NCI-H2196 (cell line): ENCODE data around the gene LRRN3.

Experiments used
- DNase-seq: peaks from one replicate; lab custom pipeline; 2025; ENCODE audit not compliant: unreplicated experiment; lab: John Stamatoyannopoulos, UW

LRRN3 gene

DNA sequence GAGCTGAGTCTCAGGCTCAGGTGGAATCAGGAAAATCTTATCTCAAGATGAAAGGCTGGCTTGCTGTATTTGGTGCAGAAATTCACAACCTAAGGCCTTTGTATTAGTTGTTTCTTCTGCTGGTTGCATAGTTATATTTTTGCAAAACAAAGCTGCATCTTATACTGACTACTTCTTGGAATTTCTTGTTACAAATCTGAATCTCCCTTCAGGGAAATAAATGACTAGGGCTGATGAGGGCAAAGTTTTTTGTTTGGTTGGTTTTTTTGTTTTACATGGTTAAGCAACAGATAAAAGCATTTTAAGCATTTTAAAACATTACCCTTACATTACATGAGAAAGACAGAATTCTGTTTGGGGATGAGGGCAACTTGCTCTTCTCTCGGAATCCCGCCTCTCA is 13.9 kb upstream of the LRRN3 start:
- no peak for DNase-seq

DNA sequence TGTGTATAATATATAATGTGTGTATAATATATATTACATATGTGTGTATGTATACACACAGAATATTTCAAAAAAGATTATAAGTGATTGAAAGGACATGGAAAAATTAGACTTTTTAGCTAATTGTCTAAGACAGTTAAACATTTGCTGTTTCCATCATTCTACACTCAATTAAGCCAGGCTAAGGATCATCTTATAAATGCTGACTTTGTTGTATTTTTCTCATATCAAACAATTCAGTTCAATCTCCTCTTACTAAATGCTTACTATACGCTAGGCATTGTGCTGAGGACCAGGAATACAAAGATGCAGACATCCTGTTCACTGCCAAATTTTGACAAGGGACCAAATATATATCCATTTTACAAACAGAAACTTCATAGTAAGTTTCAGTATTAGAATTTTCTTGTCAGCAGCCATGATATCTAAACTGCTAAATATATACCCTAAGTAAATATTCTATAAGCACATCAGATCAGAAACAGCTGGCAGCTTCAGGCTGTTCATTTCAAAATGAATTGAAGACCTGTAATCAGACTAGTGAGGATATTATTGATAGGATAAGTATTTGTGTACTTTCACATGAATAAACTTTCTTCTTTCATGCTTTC is 10.3 kb upstream of the LRRN3 start:
- DNase-seq, result no peak

DNA sequence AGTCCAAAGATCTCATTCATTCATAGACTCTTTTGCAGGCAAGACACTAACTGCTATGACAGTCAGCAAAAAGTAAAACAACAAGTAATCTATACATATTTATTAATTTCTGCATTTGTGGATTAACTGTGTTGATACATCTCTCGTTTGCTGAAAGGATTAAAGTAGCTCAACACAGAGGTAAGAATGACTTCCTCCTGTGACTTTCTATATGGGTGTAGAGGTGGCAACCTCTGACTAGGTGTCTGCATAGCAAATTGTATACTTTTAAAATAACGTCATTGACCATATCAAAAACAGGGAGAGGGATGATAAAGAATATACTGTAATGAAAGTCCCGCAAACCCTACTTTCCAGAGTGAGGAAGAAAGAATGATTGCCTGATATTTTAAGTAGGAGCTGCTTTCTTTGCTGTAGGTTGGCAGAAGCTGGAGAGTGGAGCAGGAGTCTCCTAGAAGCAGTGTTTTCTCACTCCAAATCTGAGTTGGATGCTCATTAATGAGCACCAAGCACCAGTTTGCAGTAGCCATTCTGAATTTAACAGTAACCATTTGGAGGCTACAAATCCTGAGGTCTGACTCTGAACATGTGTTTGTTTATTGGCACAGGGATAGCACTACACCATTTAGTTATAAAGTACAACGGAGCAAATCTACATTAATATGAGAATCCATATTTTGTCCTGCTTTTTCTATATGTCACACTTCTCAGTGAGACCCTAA is 9.2 kb upstream of the LRRN3 start:
- DNase-seq, result no peak

DNA sequence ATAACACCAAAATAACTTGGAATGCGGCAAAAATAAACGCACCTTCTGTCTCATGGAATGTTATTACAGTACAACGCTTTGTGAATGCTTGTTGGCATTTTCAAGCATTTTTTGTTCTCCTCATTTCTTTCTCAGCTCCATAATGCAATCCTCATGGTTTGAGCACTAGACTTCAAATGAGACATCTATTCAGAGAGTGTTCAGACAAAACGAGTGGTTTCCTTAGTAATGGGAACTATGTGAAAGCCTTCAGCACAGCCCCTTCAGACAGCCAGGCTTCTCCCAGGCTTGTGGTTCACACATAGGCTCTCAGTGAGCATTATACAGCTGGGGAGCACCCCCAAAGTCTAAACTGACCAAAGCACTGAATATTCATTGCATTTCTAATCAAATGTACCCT is 8.6 kb upstream of the LRRN3 start:
- DNase-seq, result no peak

DNA sequence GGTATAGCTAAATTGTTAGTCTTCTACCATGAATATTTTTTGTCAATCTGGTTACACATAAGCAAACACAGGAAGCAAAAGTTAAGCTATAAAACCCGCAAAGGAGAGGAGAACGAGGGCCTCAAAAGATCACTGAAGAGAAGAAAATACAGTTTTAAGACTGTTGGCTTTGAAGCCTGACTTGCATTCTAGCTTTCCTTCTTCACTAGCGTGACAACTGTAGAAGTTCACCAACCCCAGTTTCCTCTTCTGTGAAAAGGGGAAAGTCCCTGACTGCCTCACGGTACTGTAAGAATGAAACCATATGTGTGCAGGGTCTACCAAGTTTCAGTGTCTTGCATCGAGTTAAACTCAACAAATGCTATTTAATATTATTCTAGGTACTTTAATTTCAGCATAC is 7.5 kb upstream of the LRRN3 start:
- no peak for DNase-seq

DNA sequence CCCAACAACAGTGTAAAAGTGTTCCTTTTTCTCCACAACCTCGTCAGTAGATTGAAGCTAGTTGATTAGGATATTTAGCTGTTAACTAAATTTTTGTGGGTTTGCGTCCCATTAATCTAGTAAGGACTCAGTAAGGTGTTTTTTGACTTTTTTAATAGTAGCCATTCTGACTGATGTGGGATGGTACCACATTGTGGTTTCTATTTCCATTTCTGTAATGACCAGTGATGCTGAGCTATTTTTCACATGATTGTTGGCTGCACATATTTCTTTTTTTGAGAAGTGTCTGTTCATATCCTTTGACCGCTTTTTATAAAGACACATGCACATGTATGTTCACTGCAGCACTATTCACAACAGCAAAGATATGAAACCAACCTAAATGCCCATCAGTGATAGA is 5.6 kb upstream of the LRRN3 start:
- no peak for DNase-seq

DNA sequence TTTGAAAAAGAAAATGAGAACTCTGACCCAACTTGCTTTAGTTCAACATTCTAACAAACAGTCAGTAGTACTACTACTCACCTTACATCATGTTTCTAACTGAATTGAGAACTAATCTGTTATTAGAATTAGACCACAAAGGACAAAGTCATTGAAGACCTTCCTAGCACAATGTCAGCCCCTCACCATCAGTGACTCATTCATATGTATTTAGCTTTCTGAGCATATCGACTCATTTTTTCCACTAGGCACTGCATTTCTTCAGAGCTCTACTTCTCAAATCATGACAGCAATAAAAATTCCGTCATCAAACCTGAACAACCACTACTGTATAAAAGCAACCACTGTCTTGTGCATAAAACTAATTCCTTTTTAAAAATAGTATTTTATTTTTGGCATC is 4.4 kb upstream of the LRRN3 start:
- DNase-seq, result no peak

DNA sequence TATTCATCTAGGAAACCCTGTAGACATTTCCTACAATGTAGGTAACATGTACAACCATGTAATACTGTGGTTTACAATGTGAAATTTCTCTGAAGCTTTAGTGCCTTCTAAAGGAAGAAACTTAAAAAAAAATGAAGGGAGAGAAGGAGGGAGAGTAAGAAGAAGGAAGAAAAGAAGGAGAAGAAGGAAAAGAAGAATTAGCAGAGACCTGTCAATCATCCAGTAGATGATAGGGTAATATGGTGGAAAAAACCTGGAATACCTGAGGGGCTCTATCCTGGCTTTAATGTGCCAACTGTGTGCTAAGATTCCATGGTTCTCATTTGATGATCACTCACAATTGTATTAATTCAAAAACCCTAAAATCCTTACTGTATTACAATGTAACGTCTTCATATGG is 2.6 kb upstream of the LRRN3 start:
- no peak for DNase-seq

DNA sequence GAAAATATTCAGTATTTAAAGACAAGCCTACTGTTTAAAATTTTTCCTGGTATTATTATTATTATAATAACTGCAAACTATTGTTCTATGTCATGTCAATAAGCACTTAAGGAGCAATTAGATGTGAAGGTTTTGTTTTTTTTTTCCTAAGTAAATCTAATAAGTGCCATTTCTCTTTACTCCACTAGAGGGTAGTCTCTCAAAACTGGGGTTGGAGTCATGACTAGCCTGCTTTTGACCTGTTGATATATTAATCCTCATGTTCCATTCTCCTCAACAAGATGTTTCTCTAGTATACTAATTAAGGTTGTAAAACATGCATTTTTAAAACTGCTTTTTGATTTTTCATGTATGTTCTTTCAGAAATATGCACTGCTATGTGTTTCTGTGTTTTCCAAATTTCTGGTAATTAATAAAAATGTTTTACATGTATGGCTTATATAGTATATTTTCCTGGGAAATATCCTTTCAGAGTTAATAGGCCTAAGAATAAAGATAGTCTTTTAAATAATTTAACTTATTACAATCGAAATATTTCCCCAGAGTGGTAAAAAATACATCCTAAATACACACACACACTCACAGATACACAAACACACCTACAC is 1.0 kb upstream of the LRRN3 start:
- peak; percentile 20 for DNase-seq

DNA sequence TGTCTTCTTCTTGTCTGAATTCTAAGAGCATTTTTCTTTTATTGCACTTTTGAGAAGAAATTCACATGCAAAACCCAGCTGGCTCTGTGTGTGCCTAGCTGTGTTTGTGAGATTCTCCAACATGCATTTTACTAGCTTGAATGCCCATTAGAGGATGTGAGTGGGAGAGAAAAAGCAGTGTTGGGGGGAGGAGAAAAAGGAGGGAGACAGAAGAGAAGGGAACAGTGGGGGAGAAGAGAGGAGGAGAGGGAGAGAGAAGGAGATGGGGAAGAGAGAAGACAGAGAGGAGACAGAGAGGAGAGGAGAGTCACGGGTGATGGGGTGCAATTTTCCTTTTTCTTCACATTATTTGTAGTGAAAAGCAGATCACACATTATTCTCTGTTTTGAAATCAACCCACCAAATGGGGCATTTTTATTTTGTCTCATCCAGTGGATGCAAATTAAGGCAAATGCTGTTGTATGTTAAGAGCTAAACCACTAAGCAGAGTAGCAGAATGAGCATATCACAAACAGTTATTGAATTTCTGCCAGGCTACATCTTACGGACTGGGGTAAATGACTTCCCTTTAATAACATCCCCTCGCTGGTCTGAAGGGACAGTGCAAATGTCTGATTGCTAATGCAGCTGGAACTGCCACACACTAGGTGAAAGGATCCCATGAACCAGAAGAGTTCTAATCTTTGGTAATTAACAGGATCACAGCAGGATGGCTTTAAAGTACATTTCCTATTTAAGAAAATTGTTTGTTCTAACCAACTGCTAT is 849 bp downstream of the LRRN3 start:
- no peak for DNase-seq

DNA sequence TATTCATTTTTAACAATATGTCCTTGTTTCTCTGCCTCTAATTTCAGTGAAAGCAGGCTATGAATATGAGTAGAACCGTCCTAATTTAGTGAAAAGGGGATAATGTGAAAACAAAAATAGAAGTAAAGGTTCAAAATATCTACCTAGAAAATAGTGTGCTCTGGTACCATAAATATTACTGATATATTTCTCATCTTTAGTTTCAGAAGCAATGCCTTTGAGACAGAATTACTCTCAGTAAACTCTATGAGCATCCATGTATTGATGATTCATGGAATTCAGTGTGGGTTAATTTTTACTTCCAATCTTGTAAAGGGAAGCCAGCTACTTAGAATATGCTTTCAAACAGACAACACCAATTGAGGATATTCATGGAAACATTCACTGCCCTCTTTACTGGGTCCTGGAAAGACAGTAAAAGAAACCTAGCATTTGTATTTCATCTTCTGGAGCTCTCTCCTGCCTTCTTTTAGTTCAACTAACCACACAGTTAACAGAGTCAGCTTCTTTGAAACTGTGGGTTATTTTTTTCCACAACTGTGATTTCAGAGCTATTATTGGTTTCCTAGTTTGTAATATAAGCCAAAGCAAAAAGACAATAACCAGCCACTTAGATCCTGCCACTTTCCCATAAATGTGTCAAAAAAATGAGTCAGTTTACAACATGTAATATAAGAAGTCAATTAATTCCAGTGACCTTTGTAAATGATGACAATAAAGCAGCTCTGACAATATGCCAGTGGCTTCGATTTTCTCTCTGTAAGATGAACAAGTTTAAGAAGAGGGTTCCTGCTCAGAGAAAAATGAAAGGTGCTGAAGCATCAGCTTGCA is 1.7 kb downstream of the LRRN3 start:
- DNase-seq, result no peak

DNA sequence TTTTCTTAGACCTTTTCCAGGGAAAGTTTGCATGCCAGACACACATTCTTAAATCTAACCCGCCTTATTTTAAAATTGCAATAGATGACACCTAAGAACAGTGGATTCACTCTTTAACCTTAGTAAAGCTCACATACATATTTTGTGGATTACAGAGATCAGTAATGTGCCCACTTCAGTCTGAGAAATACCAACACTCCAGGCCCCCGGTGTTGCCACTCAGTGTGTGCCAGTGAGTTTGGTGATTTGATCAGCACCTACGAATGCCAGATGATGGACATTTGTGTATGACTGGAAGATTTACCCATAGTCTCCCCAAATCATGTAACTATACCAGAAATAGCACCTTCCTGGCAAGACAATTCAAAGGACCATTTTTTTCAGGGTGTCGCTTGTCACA is 2.6 kb downstream of the LRRN3 start:
- DNase-seq, result no peak

DNA sequence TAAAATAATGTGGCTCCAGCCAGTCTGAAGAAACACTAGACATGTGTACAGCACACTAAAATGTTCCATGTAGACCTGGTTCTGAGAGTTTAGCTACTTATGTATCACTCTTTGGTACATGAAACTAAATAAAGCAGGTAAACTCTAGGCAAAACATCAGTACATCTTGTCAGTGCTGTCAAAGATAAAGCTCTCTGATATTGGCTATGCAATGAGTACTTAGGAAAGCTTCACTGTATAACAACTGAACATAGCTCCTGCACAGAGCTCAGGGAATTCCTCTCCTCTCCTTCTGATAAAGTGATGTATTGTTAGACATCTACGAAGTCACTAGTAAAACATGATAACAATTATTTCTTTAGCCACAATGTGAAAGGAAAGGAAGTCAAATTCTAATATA is 3.5 kb downstream of the LRRN3 start:
- DNase-seq, result no peak

DNA sequence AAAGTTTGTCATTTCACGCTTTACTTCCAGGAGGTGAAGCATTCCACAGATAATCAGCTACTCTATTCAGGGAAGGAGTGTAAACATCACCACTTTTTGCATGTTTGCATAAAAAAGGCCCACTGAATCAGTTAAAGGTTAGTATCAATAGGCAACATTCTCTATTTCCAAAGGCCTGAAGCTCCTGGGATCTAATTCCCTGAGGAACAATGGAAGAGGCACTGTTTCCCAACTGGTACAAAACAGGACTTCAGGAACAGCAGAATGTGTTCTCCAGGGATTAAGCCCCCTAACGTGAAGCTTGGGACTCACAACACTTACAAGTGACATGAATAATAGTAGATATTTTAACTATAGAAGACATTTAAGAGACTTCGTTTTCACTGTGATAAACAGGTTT is 6.1 kb downstream of the LRRN3 start:
- no peak for DNase-seq

DNA sequence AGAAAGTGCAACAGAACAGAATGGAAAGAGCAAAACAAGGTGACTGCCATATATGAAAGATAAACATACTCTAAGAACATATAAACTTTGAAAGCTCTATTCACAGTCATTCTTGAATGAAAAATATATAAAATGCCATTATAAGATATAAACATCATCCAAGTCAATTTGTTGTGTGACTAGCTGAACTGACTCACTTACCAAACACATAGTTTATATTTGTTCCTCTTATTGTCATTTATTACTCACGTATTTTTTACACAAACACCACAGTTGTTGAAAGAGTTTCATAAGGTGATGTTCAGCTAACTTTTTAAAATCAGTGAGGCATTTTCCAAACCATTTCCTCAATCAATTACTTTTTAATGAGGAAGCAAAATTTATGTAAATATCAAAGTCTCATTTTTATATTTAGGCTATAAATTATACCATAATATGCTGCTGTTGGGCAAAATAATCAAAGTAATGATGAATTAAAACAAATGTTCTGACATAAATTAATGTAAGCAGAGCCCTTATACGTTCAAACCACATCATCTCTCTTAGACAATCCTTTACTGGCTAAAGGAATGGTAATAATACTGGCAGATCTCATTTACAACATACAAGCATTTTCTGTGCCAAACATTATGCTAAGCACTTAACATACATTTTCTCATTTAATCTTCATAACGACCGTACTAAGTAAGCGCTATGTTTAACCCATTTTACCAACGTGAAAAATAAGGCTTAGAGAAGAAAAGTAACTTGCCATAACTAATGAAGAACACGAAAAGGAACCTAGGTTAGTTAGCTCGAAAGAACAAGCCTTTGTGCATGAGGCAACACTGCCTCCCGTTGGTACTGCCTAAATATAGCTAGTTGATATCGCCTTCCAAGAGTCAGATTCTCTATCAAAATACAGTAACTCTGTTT is 7.3 kb downstream of the LRRN3 start:
- DNase-seq, result no peak

DNA sequence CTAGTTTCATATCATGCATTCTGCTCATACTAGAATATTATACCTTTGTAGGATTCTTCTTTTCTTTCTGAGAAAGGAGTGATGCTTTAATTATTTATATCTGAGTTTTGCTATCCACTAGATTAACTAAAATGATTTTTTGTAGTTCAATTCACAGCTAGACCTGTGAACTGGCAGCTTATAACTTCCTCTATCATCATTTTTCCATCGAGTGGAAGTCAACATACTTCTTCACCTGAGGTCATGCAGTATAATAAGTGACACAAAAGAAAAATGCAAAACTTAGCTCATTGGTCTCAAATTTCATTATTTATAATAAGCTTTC is 8.0 kb downstream of the LRRN3 start:
- no peak for DNase-seq

DNA sequence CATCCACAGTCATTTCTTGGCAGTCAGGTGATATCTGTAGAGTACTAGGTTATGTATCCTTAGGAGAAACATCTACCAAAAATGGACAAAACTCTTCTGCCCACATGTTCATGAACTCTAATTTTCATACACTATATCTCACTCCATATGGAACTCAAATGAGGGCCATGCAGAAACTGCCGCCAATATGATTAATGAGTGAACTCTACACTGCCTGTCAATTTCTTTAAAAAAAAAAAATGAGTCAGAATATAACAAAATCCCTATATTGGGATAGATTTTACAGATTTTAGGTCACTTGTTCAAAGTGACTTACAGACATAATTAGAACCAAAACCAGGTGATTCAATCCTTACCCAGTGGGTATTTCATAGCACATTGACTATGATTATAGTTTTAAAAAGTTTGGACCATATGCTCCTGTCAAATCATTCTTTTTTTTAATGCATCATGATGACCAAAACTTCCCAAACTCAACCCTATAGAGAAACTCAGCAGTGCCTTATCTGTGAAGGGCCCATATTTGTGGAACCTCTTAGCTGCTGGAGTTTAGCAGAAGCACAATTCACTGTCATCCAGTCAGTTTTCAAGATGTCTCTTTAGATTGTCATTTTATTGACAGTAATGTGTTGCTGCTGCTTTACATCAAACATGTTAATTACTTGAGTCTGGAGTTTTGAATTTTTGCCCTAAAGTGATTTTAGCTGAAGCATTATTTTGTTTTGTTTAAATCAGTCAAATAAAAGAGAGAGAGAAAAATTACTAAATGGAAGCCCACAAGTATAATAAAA is 11.1 kb downstream of the LRRN3 start:
- no peak for DNase-seq

DNA sequence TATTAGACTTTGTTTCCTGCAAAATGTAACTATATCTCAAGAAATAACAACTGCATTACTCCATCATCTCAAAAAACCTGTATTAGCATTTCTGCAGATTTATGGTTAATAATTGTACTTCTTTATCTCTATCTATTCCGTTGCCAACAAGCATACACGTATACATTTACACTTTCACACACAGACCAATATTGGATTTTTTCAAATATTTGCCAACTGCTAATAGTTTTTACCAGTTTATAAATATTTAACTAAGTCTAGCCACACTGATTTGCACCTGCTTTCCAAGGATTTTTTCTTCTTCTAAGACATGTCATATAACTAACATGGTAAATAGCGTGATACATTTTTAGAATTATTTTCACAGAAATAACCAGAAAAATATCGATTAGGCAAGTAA is 12.2 kb downstream of the LRRN3 start:
- no peak for DNase-seq

DNA sequence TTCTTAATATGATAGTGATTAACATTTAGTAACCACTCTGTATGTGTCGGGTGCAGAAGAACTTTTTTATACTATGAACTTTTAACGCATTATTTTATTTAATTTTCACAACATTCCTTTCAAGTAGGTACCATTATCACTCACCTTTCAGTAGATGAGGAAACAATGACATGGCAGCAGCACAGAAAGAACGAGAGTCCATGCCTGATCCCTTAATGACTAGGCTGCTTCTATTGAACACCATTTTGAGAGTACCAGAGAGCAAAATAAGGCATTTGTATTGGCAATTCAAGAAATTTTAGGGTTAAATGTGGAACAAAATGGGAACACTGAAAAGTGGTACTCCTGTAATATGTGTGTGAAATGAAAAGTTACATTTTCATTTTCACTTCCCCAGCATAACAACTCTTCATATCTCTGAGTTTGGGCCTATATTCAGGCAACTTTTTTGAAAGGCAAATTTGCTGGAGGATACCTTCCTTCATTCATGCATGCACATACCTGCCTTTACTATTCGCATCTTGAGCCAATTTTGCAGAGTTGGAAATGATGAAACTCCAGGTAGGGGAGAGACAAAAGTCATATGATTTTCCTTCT is 12.8 kb downstream of the LRRN3 start:
- DNase-seq, result no peak
